PFSK-1 (cell line): Measurements from ENCODE around the gene FRK.

Experiments used
- FOXP2 ChIP-seq: optimal IDR thresholded peaks from 2 replicates; pipeline ENCODE3; 2011; ENCODE audit warnings: borderline replicate concordance, control low read depth, inconsistent platforms; ENCODE audit not compliant: insufficient read depth; ENCODE audit errors: extremely low read length, extremely low read depth
- POLR2AphosphoS5 ChIP-seq: IDR thresholded peaks from 2 replicates; pipeline ENCODE4 v1.6.1; 2012; ENCODE audit warnings: low read depth, mild to moderate bottlenecking, control low read depth, low read length, moderate library complexity
- SIN3A ChIP-seq: IDR thresholded peaks from 2 replicates; pipeline ENCODE4 v1.6.1; 2012; ENCODE audit warnings: mild to moderate bottlenecking, low read length, moderate library complexity, borderline replicate concordance; ENCODE audit not compliant: insufficient read depth
- TAF1 ChIP-seq: IDR thresholded peaks from 2 replicates; pipeline ENCODE4 v1.6.1; 2012; ENCODE audit warnings: low read length, control low read depth, borderline replicate concordance; ENCODE audit not compliant: insufficient read depth
- TF ChIP-seq, protein P1 (sequence below), 2 experiments: IDR thresholded peaks; 2 replicates each; pipeline versions ENCODE4 v1.6.1 to v1.8.0; 2011 to 2012; ENCODE audit warnings: low read depth in 2 of 2, low read length in 2 of 2, control low read depth in 1 of 2, inconsistent platforms in 1 of 2, mild to moderate bottlenecking in 1 of 2, moderate library complexity in 1 of 2; ENCODE audit not compliant: insufficient read depth in 1 of 2

DNA sequence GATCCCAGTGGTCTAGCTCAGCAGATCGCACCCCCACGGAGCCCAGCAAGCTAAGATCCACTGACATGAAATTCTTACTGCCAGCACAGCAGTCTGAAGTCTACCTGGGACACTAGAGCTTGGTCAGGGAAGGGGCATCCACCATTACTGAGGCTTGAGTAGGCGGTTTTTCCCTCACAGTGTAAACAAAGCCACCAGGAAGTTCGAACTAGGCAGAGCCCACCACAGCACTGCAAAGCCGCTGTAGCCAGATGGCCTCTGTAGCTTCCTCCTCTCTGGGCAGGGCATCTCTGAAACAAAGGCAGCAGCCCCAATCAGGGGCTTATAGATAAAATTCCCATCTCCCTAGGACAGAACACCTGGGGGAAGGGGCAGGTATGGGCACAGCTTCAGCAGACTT is 18.8 kb downstream of the FRK start:
- no peak for TF ChIP-seq TAF1
- TF ChIP-seq, protein P1, sequence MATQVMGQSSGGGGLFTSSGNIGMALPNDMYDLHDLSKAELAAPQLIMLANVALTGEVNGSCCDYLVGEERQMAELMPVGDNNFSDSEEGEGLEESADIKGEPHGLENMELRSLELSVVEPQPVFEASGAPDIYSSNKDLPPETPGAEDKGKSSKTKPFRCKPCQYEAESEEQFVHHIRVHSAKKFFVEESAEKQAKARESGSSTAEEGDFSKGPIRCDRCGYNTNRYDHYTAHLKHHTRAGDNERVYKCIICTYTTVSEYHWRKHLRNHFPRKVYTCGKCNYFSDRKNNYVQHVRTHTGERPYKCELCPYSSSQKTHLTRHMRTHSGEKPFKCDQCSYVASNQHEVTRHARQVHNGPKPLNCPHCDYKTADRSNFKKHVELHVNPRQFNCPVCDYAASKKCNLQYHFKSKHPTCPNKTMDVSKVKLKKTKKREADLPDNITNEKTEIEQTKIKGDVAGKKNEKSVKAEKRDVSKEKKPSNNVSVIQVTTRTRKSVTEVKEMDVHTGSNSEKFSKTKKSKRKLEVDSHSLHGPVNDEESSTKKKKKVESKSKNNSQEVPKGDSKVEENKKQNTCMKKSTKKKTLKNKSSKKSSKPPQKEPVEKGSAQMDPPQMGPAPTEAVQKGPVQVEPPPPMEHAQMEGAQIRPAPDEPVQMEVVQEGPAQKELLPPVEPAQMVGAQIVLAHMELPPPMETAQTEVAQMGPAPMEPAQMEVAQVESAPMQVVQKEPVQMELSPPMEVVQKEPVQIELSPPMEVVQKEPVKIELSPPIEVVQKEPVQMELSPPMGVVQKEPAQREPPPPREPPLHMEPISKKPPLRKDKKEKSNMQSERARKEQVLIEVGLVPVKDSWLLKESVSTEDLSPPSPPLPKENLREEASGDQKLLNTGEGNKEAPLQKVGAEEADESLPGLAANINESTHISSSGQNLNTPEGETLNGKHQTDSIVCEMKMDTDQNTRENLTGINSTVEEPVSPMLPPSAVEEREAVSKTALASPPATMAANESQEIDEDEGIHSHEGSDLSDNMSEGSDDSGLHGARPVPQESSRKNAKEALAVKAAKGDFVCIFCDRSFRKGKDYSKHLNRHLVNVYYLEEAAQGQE (IDR thresholded peaks at IDR 0.05; ENCODE audit: insufficient read depth in 1 of 2, low read depth in 2 of 2, low read length in 2 of 2) = no peak
- TF ChIP-seq POLR2AphosphoS5 = no peak
- no peak for TF ChIP-seq SIN3A
- TF ChIP-seq FOXP2 = no peak
